K562 (cell line): ENCODE data around the gene EVPL. TPM values are rescaled to one million over a fixed set of nuclear protein-coding genes. Genes with fewer than 3 reads are reported as not detected.

ENCODE experiments used
- ARID1B ChIP-seq: fragments of 450-650 bp; IDR thresholded peaks from 2 replicates; pipeline ENCODE4 v1.6.1; 2016; ENCODE audit warnings: antibody characterized with exemption, mild to moderate bottlenecking, inconsistent platforms
- BRF1 ChIP-seq: IDR thresholded peaks from 3 replicates; pipeline ENCODE4 v1.6.1; 2011; ENCODE audit warnings: borderline replicate concordance, mild to moderate bottlenecking; ENCODE audit not compliant: insufficient read length; ENCODE audit errors: extremely low read depth
- DACH1 ChIP-seq: fragments of 450-650 bp; IDR thresholded peaks from 2 replicates; pipeline ENCODE4 v1.6.1; 2018; ENCODE audit not compliant: partially characterized antibody
- KDM1A ChIP-seq, 2 experiments: fragments of 450-650 bp; IDR thresholded peaks; 2 replicates each; pipeline ENCODE4 v1.6.1; 2016; ENCODE audit warnings: mild to moderate bottlenecking in 2 of 2
- NCOA2 ChIP-seq, 2 experiments: fragments of 450-650 bp; IDR thresholded peaks; 2 replicates each; pipeline ENCODE4 v1.6.1; 2018; ENCODE audit warnings: mild to moderate bottlenecking in 2 of 2, moderate library complexity in 1 of 2; ENCODE audit not compliant: partially characterized antibody in 2 of 2
- NFIC ChIP-seq: fragments of 450-650 bp; IDR thresholded peaks from 2 replicates; pipeline ENCODE4 v1.6.1; 2017; ENCODE audit warnings: mild to moderate bottlenecking, inconsistent platforms
- NR2C1 ChIP-seq, 2 experiments: fragments of 450-650 bp; IDR thresholded peaks; 2 replicates each; pipeline ENCODE4 v1.6.1; 2017; ENCODE audit warnings: mild to moderate bottlenecking in 2 of 2, antibody characterized with exemption in 1 of 2, inconsistent platforms in 1 of 2, missing compliant biosample characterization in 1 of 2, missing genetic modification characterization in 1 of 2
- NR2C2 ChIP-seq, 2 experiments: fragments of 200-800 bp in 1 of 2; sonication (Bioruptor generic) in 1 of 2; sonication (generic) in 1 of 2; formaldehyde crosslinking in 1 of 2; IDR thresholded peaks; 2 replicates each; pipeline versions ENCODE4 v1.6.1 to v1.8.0; 2016 to 2022; ENCODE audit warnings: mild to moderate bottlenecking in 1 of 2, missing compliant biosample characterization in 1 of 2, missing genetic modification characterization in 1 of 2, missing genetic modification reagents in 1 of 2
- PTRF ChIP-seq: fragments of 450-650 bp; IDR thresholded peaks from 2 replicates; pipeline ENCODE4 v1.6.1; 2016; ENCODE audit warnings: mild to moderate bottlenecking, missing genetic modification characterization, missing compliant biosample characterization
- RCOR1 ChIP-seq, 2 experiments: IDR thresholded peaks; 2 replicates each; pipeline ENCODE4 v1.6.1; 2012; ENCODE audit warnings: low read depth in 2 of 2, low read length in 2 of 2, borderline replicate concordance in 1 of 2, improper control_type of control experiment in 1 of 2
- SMARCA5 ChIP-seq: fragments of 450-650 bp; IDR thresholded peaks from 2 replicates; pipeline ENCODE4 v1.6.1; 2016
- ZNF124 ChIP-seq: sonication (generic); formaldehyde crosslinking; IDR thresholded peaks from 2 replicates; pipeline ENCODE4 v1.8.1; 2022; ENCODE audit warnings: missing genetic modification reagents
- polyA plus RNA-seq, 8 experiments: library from polyadenylated mRNA; depleted of rRNA in 4 of 8; stranded (reverse) in 5 of 8; unstranded in 3 of 8; fragments of >200 nt; fragmentation: Nextera tagmentation in 2 of 8; fragmentation: Illumina TruSeq in 1 of 8; extraction: Ambion mirVana in 2 of 8; extraction: Trizol in 1 of 8; gene quantifications; 2 replicates each; pipeline versions ENCODE4 v1.2.1 to v1.2.3, GENCODE V29; 2011 to 2014; ENCODE audit warnings: inconsistent platforms in 1 of 8, missing spikeins in 1 of 8
- total RNA-seq, 7 experiments: library from RNA; depleted of rRNA in 6 of 7; stranded (reverse); fragments of >200 nt in 6 of 7; fragmentation: Illumina TruSeq in 2 of 7; extraction: Trizol in 2 of 7; gene quantifications; 2 replicates each; pipeline versions ENCODE4 v1.2.1 to v1.2.3, GENCODE V29; 2011 to 2021; ENCODE audit warnings: low replicate concordance in 1 of 7
- TF ChIP-seq, protein P1 (sequence below): sonication (generic); formaldehyde crosslinking; IDR thresholded peaks from 2 replicates; pipeline ENCODE4 v1.9.0; 2022; ENCODE audit warnings: mild to moderate bottlenecking, missing genetic modification reagents
- TF ChIP-seq, protein P2 (sequence below): fragments of 450-650 bp; IDR thresholded peaks from 2 replicates; pipeline ENCODE4 v1.7.0; 2016; ENCODE audit warnings: borderline replicate concordance
- TF ChIP-seq, protein P3 (sequence below): sonication (generic); formaldehyde crosslinking; IDR thresholded peaks from 2 replicates; pipeline ENCODE4 v1.8.0; 2022; ENCODE audit warnings: mild to moderate bottlenecking, missing genetic modification reagents
- TF ChIP-seq, protein P4 (sequence below): fragments of 450-650 bp; formaldehyde crosslinking; IDR thresholded peaks from 2 replicates; pipeline ENCODE4 v1.4.0; 2020; ENCODE audit warnings: mild to moderate bottlenecking, moderate library complexity
- TF ChIP-seq, protein P5 (sequence below): fragments of 450-650 bp; IDR thresholded peaks from 2 replicates; pipeline ENCODE4 v1.6.1; 2017; ENCODE audit warnings: antibody characterized with exemption, mild to moderate bottlenecking

Gene EVPL
- total and polyA plus RNA-seq, 9 of the 15 experiments (the other 6 are each of a cell fraction or from before 2014, with no cell fraction given): 0.08 to 0.18 (median 0.16) TPM; not detected in 5

GRCh38 chr17:75983501-75984181 is 43.5 kb downstream of the EVPL start (continued):
- TF ChIP-seq, protein P1, sequence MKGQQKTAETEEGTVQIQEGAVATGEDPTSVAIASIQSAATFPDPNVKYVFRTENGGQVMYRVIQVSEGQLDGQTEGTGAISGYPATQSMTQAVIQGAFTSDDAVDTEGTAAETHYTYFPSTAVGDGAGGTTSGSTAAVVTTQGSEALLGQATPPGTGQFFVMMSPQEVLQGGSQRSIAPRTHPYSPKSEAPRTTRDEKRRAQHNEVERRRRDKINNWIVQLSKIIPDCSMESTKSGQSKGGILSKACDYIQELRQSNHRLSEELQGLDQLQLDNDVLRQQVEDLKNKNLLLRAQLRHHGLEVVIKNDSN: peak; percentile 57; the same call in 1 of the 2 replicates
- TF ChIP-seq RCOR1 (IDR thresholded peaks at IDR 0.05; ENCODE audit: borderline replicate concordance in 1 of 2, low read depth in 2 of 2, low read length in 2 of 2) (peak in 1 of 2 experiments; percentile 9; a peak in 1 of 4 replicates), ZNF124 (CRISPR knock-in tag) (no peak), PTRF (tag) (no peak), NFIC (peak; percentile 54), KDM1A (IDR thresholded peaks at IDR 0.05) (no peak), SMARCA5 (no peak), NR2C1 (IDR thresholded peaks at IDR 0.05) (no peak), NR2C1 (tag; IDR thresholded peaks at IDR 0.05) (no peak), BRF1 (no peak), NCOA2 (IDR thresholded peaks at IDR 0.05; ENCODE audit: partially characterized antibody in 2 of 2) (no peak), ARID1B (peak; percentile 58), DACH1 (peak; percentile 19), NR2C2 (CRISPR knock-in tag; IDR thresholded peaks at IDR 0.05) (no peak), NR2C2 (tag; IDR thresholded peaks at IDR 0.05) (peak; percentile 55; the same call in 1 of the 2 replicates)
- TF ChIP-seq, protein P2, sequence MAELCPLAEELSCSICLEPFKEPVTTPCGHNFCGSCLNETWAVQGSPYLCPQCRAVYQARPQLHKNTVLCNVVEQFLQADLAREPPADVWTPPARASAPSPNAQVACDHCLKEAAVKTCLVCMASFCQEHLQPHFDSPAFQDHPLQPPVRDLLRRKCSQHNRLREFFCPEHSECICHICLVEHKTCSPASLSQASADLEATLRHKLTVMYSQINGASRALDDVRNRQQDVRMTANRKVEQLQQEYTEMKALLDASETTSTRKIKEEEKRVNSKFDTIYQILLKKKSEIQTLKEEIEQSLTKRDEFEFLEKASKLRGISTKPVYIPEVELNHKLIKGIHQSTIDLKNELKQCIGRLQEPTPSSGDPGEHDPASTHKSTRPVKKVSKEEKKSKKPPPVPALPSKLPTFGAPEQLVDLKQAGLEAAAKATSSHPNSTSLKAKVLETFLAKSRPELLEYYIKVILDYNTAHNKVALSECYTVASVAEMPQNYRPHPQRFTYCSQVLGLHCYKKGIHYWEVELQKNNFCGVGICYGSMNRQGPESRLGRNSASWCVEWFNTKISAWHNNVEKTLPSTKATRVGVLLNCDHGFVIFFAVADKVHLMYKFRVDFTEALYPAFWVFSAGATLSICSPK: no peak
- TF ChIP-seq, protein P3, sequence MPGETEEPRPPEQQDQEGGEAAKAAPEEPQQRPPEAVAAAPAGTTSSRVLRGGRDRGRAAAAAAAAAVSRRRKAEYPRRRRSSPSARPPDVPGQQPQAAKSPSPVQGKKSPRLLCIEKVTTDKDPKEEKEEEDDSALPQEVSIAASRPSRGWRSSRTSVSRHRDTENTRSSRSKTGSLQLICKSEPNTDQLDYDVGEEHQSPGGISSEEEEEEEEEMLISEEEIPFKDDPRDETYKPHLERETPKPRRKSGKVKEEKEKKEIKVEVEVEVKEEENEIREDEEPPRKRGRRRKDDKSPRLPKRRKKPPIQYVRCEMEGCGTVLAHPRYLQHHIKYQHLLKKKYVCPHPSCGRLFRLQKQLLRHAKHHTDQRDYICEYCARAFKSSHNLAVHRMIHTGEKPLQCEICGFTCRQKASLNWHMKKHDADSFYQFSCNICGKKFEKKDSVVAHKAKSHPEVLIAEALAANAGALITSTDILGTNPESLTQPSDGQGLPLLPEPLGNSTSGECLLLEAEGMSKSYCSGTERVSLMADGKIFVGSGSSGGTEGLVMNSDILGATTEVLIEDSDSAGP (CRISPR knock-in tag): no peak
- TF ChIP-seq, protein P4, sequence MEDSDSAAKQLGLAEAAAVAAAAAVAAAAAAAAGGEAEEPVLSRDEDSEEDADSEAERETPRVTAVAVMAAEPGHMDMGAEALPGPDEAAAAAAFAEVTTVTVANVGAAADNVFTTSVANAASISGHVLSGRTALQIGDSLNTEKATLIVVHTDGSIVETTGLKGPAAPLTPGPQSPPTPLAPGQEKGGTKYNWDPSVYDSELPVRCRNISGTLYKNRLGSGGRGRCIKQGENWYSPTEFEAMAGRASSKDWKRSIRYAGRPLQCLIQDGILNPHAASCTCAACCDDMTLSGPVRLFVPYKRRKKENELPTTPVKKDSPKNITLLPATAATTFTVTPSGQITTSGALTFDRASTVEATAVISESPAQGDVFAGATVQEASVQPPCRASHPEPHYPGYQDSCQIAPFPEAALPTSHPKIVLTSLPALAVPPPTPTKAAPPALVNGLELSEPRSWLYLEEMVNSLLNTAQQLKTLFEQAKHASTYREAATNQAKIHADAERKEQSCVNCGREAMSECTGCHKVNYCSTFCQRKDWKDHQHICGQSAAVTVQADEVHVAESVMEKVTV (CRISPR knock-in tag): no peak
- TF ChIP-seq, protein P5, sequence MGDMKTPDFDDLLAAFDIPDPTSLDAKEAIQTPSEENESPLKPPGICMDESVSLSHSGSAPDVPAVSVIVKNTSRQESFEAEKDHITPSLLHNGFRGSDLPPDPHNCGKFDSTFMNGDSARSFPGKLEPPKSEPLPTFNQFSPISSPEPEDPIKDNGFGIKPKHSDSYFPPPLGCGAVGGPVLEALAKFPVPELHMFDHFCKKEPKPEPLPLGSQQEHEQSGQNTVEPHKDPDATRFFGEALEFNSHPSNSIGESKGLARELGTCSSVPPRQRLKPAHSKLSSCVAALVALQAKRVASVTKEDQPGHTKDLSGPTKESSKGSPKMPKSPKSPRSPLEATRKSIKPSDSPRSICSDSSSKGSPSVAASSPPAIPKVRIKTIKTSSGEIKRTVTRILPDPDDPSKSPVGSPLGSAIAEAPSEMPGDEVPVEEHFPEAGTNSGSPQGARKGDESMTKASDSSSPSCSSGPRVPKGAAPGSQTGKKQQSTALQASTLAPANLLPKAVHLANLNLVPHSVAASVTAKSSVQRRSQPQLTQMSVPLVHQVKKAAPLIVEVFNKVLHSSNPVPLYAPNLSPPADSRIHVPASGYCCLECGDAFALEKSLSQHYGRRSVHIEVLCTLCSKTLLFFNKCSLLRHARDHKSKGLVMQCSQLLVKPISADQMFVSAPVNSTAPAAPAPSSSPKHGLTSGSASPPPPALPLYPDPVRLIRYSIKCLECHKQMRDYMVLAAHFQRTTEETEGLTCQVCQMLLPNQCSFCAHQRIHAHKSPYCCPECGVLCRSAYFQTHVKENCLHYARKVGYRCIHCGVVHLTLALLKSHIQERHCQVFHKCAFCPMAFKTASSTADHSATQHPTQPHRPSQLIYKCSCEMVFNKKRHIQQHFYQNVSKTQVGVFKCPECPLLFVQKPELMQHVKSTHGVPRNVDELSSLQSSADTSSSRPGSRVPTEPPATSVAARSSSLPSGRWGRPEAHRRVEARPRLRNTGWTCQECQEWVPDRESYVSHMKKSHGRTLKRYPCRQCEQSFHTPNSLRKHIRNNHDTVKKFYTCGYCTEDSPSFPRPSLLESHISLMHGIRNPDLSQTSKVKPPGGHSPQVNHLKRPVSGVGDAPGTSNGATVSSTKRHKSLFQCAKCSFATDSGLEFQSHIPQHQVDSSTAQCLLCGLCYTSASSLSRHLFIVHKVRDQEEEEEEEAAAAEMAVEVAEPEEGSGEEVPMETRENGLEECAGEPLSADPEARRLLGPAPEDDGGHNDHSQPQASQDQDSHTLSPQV: peak; percentile 36; the same call in 1 of the 2 replicates
